GM11168 (cell line): ENCODE measurements around the gene OSTN.
"Not testable (repeated sequence)": the region's sequence is repeated elsewhere in the genome, so short reads cannot be mapped to it uniquely, and the experiment has no call there.

Source experiments
- in situ Hi-C: fragments of 300-500 bp; cut with MboI; formaldehyde crosslinking; loops from one replicate; pipeline ENCODE4 v1.12.0; 2022; ENCODE audit warnings: low sequenced_read_pairs; ENCODE audit not compliant: unreplicated experiment

Gene OSTN

GRCh38 chr3:191227541-191227940 is 28.5 kb downstream of the OSTN start:
- in situ Hi-C loops = no loop called here

GRCh38 chr3:191234216-191234615 is 35.2 kb downstream of the OSTN start:
- in situ Hi-C loops = loop anchor here (10.0 kb wide), 1 partner anchor 131 kb away; no protein-coding TSS in a partner anchor

- in situ Hi-C loops = loop anchor here (10.0 kb wide), 1 partner anchor 129 kb away; no protein-coding TSS in a partner anchor
These were observed 36.6 kb downstream of the OSTN start for GRCh38 chr3:191235331-191236314.

- in situ Hi-C loops = loop anchor here (10.0 kb wide), 1 partner anchor 128 kb away; no protein-coding TSS in a partner anchor
These were observed 37.6 kb downstream of the OSTN start for GRCh38 chr3:191236646-191237045.

- in situ Hi-C loops = loop anchor here (10.0 kb wide), 1 partner anchor 128 kb away; no protein-coding TSS in a partner anchor
These were observed 38.2 kb downstream of the OSTN start for GRCh38 chr3:191237047-191237882.

GRCh38 chr3:191238321-191238817 is 39.3 kb downstream of the OSTN start:
- in situ Hi-C loops = loop anchor here (10.0 kb wide), 1 partner anchor 126 kb away; no protein-coding TSS in a partner anchor

- in situ Hi-C loops = loop anchor here (10.0 kb wide), 1 partner anchor 125 kb away; no protein-coding TSS in a partner anchor
These were observed 40.5 kb downstream of the OSTN start for GRCh38 chr3:191239407-191240031.

GRCh38 chr3:191240486-191240885 is 41.4 kb downstream of the OSTN start:
- in situ Hi-C loops = no loop called here

GRCh38 chr3:191244242-191244867 is 45.3 kb downstream of the OSTN start:
- in situ Hi-C loops = no loop called here

GRCh38 chr3:191246034-191246433 is 47.0 kb downstream of the OSTN start:
- in situ Hi-C loops = not testable (repeated sequence)

GRCh38 chr3:191246630-191247029 is 47.6 kb downstream of the OSTN start:
- in situ Hi-C loops = no loop called here

GRCh38 chr3:191253089-191253799 is 54.2 kb downstream of the OSTN start:
- in situ Hi-C loops = no loop called here

- in situ Hi-C loops = no loop called here
These were observed 55.2 kb downstream of the OSTN start for GRCh38 chr3:191254098-191254873.

- in situ Hi-C loops = no loop called here
These were observed 56.1 kb downstream of the OSTN start for GRCh38 chr3:191255156-191255555.

GRCh38 chr3:191256405-191256804 is 57.4 kb downstream of the OSTN start:
- in situ Hi-C loops = no loop called here

GRCh38 chr3:191257286-191257685 is 58.2 kb downstream of the OSTN start:
- in situ Hi-C loops = no loop called here

GRCh38 chr3:191259486-191259885 is 60.4 kb downstream of the OSTN start:
- in situ Hi-C loops = no loop called here
